ENCODE results near the gene ZBTB1. TPM values are rescaled to one million over a fixed set of nuclear protein-coding genes. Genes with fewer than 3 reads are reported as not detected.
"Not testable (repeated sequence)": the region's sequence is repeated elsewhere in the genome, so short reads cannot be mapped to it uniquely, and the experiment has no call there.

The ZBTB1 gene
- total RNA-seq, 1 experiment from 2014 or later: 33.0 TPM

GRCh38 chr14:64500088-64500487, 4.5 kb upstream of the ZBTB1 start:
- DNase-seq (ENCODE audit: low read depth): no peak

- peak; percentile 88 for DNase-seq (ENCODE audit: low read depth)
Observed at GRCh38 chr14:64501411-64502171, 3.0 kb upstream of the ZBTB1 start.

GRCh38 chr14:64502456-64502855, 2.1 kb upstream of the ZBTB1 start:
- no peak for DNase-seq (ENCODE audit: low read depth)

- DNase-seq (ENCODE audit: low read depth): no peak
Observed at GRCh38 chr14:64502887-64503433, 1.6 kb upstream of the ZBTB1 start.

GRCh38 chr14:64503434-64504309, 898 bp upstream of the ZBTB1 start, which contains the start of gene ZBTB25:
Gene ZBTB25, minus strand, starts transcription at chr14:64503838. Its CDS starts 13,305 bp downstream, at chr14:64490533.
- DNase-seq (ENCODE audit: low read depth): peak; percentile 92

GRCh38 chr14:64504897-64505794, 576 bp downstream of the ZBTB1 start:
- DNase-seq (ENCODE audit: low read depth): peak; percentile 88

GRCh38 chr14:64506721-64507120, 2.2 kb downstream of the ZBTB1 start:
- no peak for DNase-seq (ENCODE audit: low read depth)

GRCh38 chr14:64507376-64508156, 3.0 kb downstream of the ZBTB1 start:
- no peak for DNase-seq (ENCODE audit: low read depth)

GRCh38 chr14:64508215-64508776, 3.7 kb downstream of the ZBTB1 start:
- no peak for DNase-seq (ENCODE audit: low read depth)

- DNase-seq (ENCODE audit: low read depth): no peak
Observed at GRCh38 chr14:64509036-64509435, 4.5 kb downstream of the ZBTB1 start.

GRCh38 chr14:64510825-64511671, 6.5 kb downstream of the ZBTB1 start:
- DNase-seq (ENCODE audit: low read depth): peak; percentile 61

- DNase-seq (ENCODE audit: low read depth): no peak
Observed at GRCh38 chr14:64513271-64513670, 8.7 kb downstream of the ZBTB1 start.

- DNase-seq (ENCODE audit: low read depth): no peak
Observed at GRCh38 chr14:64515053-64515452, 10.5 kb downstream of the ZBTB1 start.

- DNase-seq (ENCODE audit: low read depth): no peak
Observed at GRCh38 chr14:64516969-64517368, 12.4 kb downstream of the ZBTB1 start.

GRCh38 chr14:64517667-64518066, 13.1 kb downstream of the ZBTB1 start:
- DNase-seq (ENCODE audit: low read depth): not testable (repeated sequence)

GRCh38 chr14:64518229-64518628, 13.7 kb downstream of the ZBTB1 start:
- no peak for DNase-seq (ENCODE audit: low read depth)

GRCh38 chr14:64520699-64521098, 16.1 kb downstream of the ZBTB1 start:
- no peak for DNase-seq (ENCODE audit: low read depth)

- DNase-seq (ENCODE audit: low read depth): no peak
Observed at GRCh38 chr14:64522591-64523355, 18.2 kb downstream of the ZBTB1 start.

- DNase-seq (ENCODE audit: low read depth): no peak
Observed at GRCh38 chr14:64525354-64525753, 20.8 kb downstream of the ZBTB1 start.

Measured in RPMI7951 (cell line).